Measurements from ENCODE around the gene C11orf68. TPM values are rescaled to one million over a fixed set of nuclear protein-coding genes. Genes with fewer than 3 reads are reported as not detected.

The C11orf68 gene
- total and polyA plus RNA-seq, 9 of the 15 experiments (the other 6 are each of a cell fraction or from before 2014, with no cell fraction given): 3.6 to 35.9 (median 12.8) TPM

GRCh38 chr11:65903068-65903481, 15.8 kb downstream of the C11orf68 start (continued):
- TF ChIP-seq CCAR2 (IDR thresholded peaks at IDR 0.05; ENCODE audit: low read depth, low read length) (no peak), SMAD1 (IDR thresholded peaks at IDR 0.05; ENCODE audit: low read depth, low read length, partially characterized antibody) (no peak), ZNF239 (CRISPR knock-in tag; IDR thresholded peaks at IDR 0.05) (no peak), ATF1 (CRISPR knock-in tag; IDR thresholded peaks at IDR 0.05) (no peak), ATF1 (tag; IDR thresholded peaks at IDR 0.05) (0 out of 2 replicates have a peak, but pooled peaks have one; percentile 11), HMG20B (CRISPR knock-in tag; IDR thresholded peaks at IDR 0.05) (no peak), PHF8 (IDR thresholded peaks at IDR 0.05; ENCODE audit: borderline replicate concordance, low read length) (no peak), XRCC4 (IDR thresholded peaks at IDR 0.05; ENCODE audit: extremely low read depth, insufficient read depth, insufficient read length) (no peak), ID3 (CRISPR knock-in tag; IDR thresholded peaks at IDR 0.05) (no peak), ID3 (tag; IDR thresholded peaks at IDR 0.05) (no peak), CREB1 (IDR thresholded peaks at IDR 0.05) (peak; percentile 21; the same call in 1 of the 2 replicates), CREB1 (CRISPR knock-in tag; IDR thresholded peaks at IDR 0.05) (peak; percentile 61; the same call in 1 of the 2 replicates), E2F8 (IDR thresholded peaks at IDR 0.05; ENCODE audit: low read depth, partially characterized antibody) (no peak), KDM1A (IDR thresholded peaks at IDR 0.05) (no peak), ERF (CRISPR knock-in tag; IDR thresholded peaks at IDR 0.05) (no peak), ATF3 (IDR thresholded peaks at IDR 0.05) (peak; percentile 77), ATF3 (CRISPR knock-in tag; conservative IDR thresholded peaks at IDR 0.05) (no peak), YBX1 (IDR thresholded peaks at IDR 0.05) (no peak), RBM25 (IDR thresholded peaks at IDR 0.05; ENCODE audit: low read depth, low read length, severe bottlenecking) (no peak), SRF (CRISPR knock-in tag; IDR thresholded peaks at IDR 0.05) (no peak; a peak in 1 of 4 replicates), PHTF2 (CRISPR knock-in tag; IDR thresholded peaks at IDR 0.05) (no peak), ETV5 (CRISPR knock-in tag; IDR thresholded peaks at IDR 0.05; ENCODE audit: low read depth) (no peak), POLR2B (IDR thresholded peaks at IDR 0.05; ENCODE audit: low read depth, partially characterized antibody) (no peak), PBX2 (CRISPR knock-in tag; IDR thresholded peaks at IDR 0.05; ENCODE audit: low read depth) (no peak), PBX2 (tag; conservative IDR thresholded peaks at IDR 0.05; ENCODE audit: low read depth) (no peak), JUNB (CRISPR knock-in tag; conservative IDR thresholded peaks at IDR 0.05) (no peak)
